HepG2 (cell line): ENCODE data around the gene MC1R. TPM values are rescaled to one million over a fixed set of nuclear protein-coding genes. Genes with fewer than 3 reads are reported as not detected.
A peak's percentile ranks its signal among the peaks of the same experiment; 100 is the strongest.

ENCODE experiments used
- FOXA1 ChIP-seq, 2 experiments: fragments of 450-650 bp in 1 of 2; sonication (generic) in 1 of 2; formaldehyde crosslinking in 1 of 2; IDR thresholded peaks; 2 replicates each; pipeline versions ENCODE4 v1.4.0 to v1.6.1; 2016 to 2020; ENCODE audit warnings: missing genetic modification reagents in 1 of 2
- KDM5A ChIP-seq: fragments of 200-600 bp; sonication (generic); IDR thresholded peaks from 2 replicates; pipeline ENCODE4 v1.7.0; 2018; ENCODE audit warnings: antibody characterized with exemption, mild to moderate bottlenecking, low read length, borderline replicate concordance
- NFE2L1 ChIP-seq: sonication (generic); formaldehyde crosslinking; IDR thresholded peaks from 2 replicates; pipeline ENCODE4 v1.4.0; 2020; ENCODE audit warnings: missing genetic modification reagents, mild to moderate bottlenecking, borderline replicate concordance
- NRL ChIP-seq: sonication (generic); formaldehyde crosslinking; IDR thresholded peaks from 2 replicates; pipeline ENCODE4 v1.5.0; 2020; ENCODE audit warnings: missing genetic modification reagents, mild to moderate bottlenecking, moderate library complexity, borderline replicate concordance
- RAD21 ChIP-seq: fragments of 450-650 bp; formaldehyde crosslinking; IDR thresholded peaks from 2 replicates; pipeline ENCODE4 v1.5.0; 2020; ENCODE audit warnings: mild to moderate bottlenecking
- REL ChIP-seq: sonication (generic); formaldehyde crosslinking; conservative IDR thresholded peaks from 2 replicates; pipeline ENCODE4 v1.8.0; 2022; ENCODE audit warnings: mild to moderate bottlenecking, missing genetic modification reagents, moderate library complexity
- RNF219 ChIP-seq: sonication (generic); formaldehyde crosslinking; IDR thresholded peaks from 2 replicates; pipeline ENCODE4 v1.5.0; 2020; ENCODE audit warnings: mild to moderate bottlenecking, missing genetic modification reagents
- ZMAT5 ChIP-seq: sonication (generic); formaldehyde crosslinking; IDR thresholded peaks from 2 replicates; pipeline ENCODE4 v1.5.0; 2020; ENCODE audit warnings: mild to moderate bottlenecking, low read depth, missing genetic modification reagents, borderline replicate concordance
- ZNF142 ChIP-seq: sonication (generic); formaldehyde crosslinking; IDR thresholded peaks from 2 replicates; pipeline ENCODE4 v1.4.0; 2020; ENCODE audit warnings: missing genetic modification reagents
- ZNF20 ChIP-seq: sonication (generic); formaldehyde crosslinking; IDR thresholded peaks from 2 replicates; pipeline ENCODE4 v1.4.0; 2020; ENCODE audit warnings: mild to moderate bottlenecking, moderate library complexity, missing genetic modification reagents
- ZNF607 ChIP-seq: sonication (generic); formaldehyde crosslinking; IDR thresholded peaks from 2 replicates; pipeline ENCODE4 v1.5.1; 2020; ENCODE audit warnings: missing genetic modification reagents, mild to moderate bottlenecking, borderline replicate concordance
- ZNF672 ChIP-seq: sonication (generic); formaldehyde crosslinking; IDR thresholded peaks from 2 replicates; pipeline ENCODE4 v1.8.1; 2022; ENCODE audit warnings: missing genetic modification reagents
- polyA plus RNA-seq, 8 experiments: library from polyadenylated mRNA; depleted of rRNA in 3 of 8; stranded (reverse) in 7 of 8; unstranded in 1 of 8; fragments of >200 nt; fragmentation: Illumina TruSeq in 4 of 8; extraction: Trizol in 4 of 8; gene quantifications; 2 replicates each; pipeline versions ENCODE4 v1.2.1 to v1.2.3, GENCODE V29; 2011 to 2016; ENCODE audit warnings: low read depth in 4 of 8, missing spikeins in 1 of 8, mixed read lengths in 1 of 8; ENCODE audit not compliant: insufficient read depth in 1 of 8
- total RNA-seq, 5 experiments: library from RNA; depleted of rRNA; stranded (reverse); fragments of >200 nt; fragmentation: Illumina TruSeq; extraction: Trizol; gene quantifications; 2 replicates each; pipeline ENCODE4 v1.2.3, GENCODE V29; 2016; ENCODE audit warnings: low read depth in 1 of 5
- TF ChIP-seq, protein P1 (sequence below): sonication (generic); formaldehyde crosslinking; conservative IDR thresholded peaks from 2 replicates; pipeline ENCODE4 v1.4.0; 2020; ENCODE audit warnings: missing genetic modification reagents
- TF ChIP-seq, protein P2 (sequence below): sonication (generic); formaldehyde crosslinking; IDR thresholded peaks from 2 replicates; pipeline ENCODE4 v1.4.0; 2020; ENCODE audit warnings: mild to moderate bottlenecking, low read depth, missing genetic modification reagents
- TF ChIP-seq, protein P3 (sequence below): sonication (generic); formaldehyde crosslinking; IDR thresholded peaks from 2 replicates; pipeline ENCODE4 v1.8.0; 2022; ENCODE audit warnings: mild to moderate bottlenecking, missing genetic modification reagents, moderate library complexity

MC1R gene
- total and polyA plus RNA-seq, 2 of the 13 experiments (the other 11 are each of a cell fraction or from before 2014, with no cell fraction given), result 9.1 to 14.8 TPM

DNA sequence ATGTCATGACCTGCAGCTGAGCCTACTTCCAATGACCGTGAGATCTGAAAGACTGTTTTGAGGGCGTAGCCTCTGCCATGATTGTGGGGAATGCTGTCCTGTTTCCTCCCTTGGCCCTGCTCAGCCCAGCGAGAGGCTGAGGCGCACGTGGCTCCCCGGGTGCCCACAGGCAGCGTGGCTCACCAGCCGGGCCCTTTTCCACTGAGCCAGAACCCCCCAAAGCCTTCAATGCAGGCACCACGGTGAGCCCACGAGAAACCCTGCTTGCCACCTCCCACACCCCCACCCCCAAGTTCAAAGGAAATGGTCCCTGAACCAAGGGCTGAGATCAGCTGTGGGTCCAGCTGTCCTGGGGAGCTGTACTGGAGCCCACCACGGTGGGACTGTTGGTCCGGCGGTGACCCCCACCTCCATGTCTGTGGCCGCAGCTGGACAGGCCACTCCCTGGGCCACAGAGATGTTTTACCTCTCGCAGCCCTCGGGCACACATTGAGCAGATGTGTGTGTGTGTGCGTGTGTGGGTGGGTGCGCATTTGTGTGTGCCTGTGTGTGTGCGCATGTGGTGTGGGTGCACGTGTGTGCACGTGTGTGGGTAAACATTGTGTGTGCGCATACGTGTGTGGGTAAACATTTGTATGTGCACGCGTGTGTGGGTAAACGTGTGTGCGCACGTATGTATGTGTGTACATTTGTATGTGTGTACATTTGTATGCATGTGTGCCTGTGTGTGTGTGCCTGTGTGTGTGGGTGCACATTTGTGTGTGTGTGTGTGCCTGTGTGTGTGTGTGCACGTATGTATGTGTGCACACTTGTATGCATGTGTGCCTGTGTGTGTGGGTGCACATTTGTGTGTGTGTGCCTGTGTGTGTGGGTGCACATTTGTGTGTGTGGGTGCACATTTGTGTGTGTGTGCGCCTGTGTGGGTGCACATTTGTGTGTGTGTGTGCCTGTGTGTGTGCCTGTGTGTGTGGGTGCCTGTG, 5.0 kb upstream of the MC1R start (continued):
- TF ChIP-seq ZNF672 (peak; percentile 86; the same call in 1 of the 2 replicates), RNF219 (no peak), ZMAT5 (CRISPR knock-in tag) (no peak), FOXA1 (IDR thresholded peaks at IDR 0.05) (0 out of 2 replicates have a peak, but pooled peaks have one; percentile 28), FOXA1 (CRISPR knock-in tag; IDR thresholded peaks at IDR 0.05) (peak; percentile 58), NRL (peak; percentile 35; the same call in 1 of the 2 replicates), ZNF607 (no peak), RAD21 (CRISPR knock-in tag) (no peak), NFE2L1 (no peak), ZNF142 (no peak), KDM5A (no peak), REL (CRISPR knock-in tag) (no peak), ZNF20 (CRISPR knock-in tag) (no peak)
- TF ChIP-seq, protein P1, sequence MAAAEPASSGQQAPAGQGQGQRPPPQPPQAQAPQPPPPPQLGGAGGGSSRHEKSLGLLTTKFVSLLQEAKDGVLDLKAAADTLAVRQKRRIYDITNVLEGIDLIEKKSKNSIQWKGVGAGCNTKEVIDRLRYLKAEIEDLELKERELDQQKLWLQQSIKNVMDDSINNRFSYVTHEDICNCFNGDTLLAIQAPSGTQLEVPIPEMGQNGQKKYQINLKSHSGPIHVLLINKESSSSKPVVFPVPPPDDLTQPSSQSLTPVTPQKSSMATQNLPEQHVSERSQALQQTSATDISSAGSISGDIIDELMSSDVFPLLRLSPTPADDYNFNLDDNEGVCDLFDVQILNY (CRISPR knock-in tag), result no peak
- TF ChIP-seq, protein P2, sequence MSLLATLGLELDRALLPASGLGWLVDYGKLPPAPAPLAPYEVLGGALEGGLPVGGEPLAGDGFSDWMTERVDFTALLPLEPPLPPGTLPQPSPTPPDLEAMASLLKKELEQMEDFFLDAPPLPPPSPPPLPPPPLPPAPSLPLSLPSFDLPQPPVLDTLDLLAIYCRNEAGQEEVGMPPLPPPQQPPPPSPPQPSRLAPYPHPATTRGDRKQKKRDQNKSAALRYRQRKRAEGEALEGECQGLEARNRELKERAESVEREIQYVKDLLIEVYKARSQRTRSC, result no peak
- TF ChIP-seq, protein P3, sequence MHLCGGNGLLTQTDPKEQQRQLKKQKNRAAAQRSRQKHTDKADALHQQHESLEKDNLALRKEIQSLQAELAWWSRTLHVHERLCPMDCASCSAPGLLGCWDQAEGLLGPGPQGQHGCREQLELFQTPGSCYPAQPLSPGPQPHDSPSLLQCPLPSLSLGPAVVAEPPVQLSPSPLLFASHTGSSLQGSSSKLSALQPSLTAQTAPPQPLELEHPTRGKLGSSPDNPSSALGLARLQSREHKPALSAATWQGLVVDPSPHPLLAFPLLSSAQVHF (CRISPR knock-in tag), result 0 out of 2 replicates have a peak, but pooled peaks have one; percentile 38
